ENCODE measurements around the gene UST. TPM values are rescaled to one million over a fixed set of nuclear protein-coding genes. Genes with fewer than 3 reads are reported as not detected.

UST gene
- total RNA-seq, 4 donors from 2014 or later = 2.3 to 8.4 (median 2.8) TPM

DNA sequence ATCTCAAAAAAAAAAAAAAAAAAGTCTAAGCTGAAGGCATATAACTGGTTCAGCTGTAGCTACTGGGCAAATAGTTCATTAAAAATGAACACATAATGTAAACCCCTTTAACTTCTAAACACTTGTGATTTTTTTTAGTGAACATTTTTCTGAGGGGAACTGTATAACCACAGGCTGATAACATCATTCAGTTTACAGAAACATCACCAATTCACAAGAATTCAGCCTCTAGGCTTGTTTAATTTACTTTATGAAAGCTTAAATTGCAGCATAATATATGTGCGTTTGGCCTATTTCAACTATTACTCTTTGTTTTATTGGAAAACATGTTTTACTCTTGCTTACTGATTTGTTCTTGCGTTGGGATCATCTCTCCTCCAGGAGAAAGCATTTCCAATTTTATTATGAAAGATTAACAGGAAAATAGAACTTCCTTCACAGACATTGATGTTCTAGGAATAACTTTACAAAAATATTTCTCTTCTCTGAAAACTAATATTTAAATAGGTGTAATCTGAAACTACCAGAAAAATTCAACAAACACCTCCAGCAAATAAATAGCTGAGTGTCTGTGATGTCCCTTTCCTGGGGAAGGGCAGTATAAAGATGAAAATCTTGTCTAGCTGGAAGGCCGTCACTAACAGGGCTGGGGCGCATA, 284.5 kb downstream of the UST start:
- in situ Hi-C loops (cut with MboI; ENCODE audit: low sequenced_read_pairs in 4 of 4) = loop anchor here (5.0 kb wide), 2 partner anchors 396 to 401 kb away; no protein-coding TSS in a partner anchor
- intact Hi-C loops (cut with DNase I; ENCODE audit: low total_unique reads) = no loop called here
- TF ChIP-seq POLR2A (IDR thresholded peaks at IDR 0.05) = no peak
- TF ChIP-seq, protein P1, sequence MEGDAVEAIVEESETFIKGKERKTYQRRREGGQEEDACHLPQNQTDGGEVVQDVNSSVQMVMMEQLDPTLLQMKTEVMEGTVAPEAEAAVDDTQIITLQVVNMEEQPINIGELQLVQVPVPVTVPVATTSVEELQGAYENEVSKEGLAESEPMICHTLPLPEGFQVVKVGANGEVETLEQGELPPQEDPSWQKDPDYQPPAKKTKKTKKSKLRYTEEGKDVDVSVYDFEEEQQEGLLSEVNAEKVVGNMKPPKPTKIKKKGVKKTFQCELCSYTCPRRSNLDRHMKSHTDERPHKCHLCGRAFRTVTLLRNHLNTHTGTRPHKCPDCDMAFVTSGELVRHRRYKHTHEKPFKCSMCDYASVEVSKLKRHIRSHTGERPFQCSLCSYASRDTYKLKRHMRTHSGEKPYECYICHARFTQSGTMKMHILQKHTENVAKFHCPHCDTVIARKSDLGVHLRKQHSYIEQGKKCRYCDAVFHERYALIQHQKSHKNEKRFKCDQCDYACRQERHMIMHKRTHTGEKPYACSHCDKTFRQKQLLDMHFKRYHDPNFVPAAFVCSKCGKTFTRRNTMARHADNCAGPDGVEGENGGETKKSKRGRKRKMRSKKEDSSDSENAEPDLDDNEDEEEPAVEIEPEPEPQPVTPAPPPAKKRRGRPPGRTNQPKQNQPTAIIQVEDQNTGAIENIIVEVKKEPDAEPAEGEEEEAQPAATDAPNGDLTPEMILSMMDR (IDR thresholded peaks at IDR 0.05 in 4 of 5, conservative IDR thresholded peaks at IDR 0.05 in 1 of 5) = no peak
- Histone ChIP-seq H3K4me1 (peaks cover 0 to 6% of the 10 kb centered on the region in 2 donors), H3K36me3 (no peaks in the 10 kb centered on the region), H3K4me3 (no peak overlapping the region), H3K27ac (no peak overlapping the region), H3K9me3 (no peaks in the 10 kb centered on the region), H3K27me3 (no peaks in the 10 kb centered on the region)
- ATAC-seq = no peak
- DNase-seq = no peak

DNA sequence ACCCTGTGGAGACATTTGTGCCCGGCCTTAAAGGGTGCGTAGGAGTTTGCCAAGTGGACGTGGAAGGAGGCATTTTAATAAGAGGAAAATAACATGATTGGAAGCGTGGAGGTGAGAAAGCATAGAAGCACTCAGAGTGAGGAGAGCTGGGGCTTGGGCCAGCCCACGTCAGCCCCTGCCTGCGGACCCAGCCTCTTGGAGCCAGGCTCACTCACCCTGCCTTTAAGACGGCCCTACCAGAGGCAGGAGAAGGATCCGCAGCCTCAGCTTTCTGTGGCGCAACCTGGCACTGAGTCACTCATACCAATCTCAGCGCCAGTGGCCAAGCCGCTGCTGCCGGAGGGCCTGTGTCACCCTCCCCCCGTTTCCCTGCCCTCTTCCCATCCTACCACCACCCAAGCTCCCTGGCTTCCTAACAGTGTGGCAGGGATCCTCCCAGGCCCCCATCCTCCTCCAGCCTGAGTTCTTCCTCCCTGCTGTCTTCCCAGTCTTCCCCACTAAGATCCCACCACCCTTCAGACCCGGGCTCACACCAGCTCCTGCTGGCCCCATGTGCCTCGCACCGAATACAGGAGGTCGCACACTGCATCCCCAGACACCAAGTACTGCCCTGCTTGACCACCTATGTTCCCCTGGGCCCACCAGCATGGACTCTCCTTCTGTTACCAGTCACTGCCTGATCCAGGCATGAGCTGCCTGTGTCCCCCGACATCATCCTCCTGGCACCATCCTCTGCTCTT, 285.2 kb downstream of the UST start:
- H3K27ac ChIP-seq = no peak overlapping the region
- in situ Hi-C loops (cut with MboI; ENCODE audit: low sequenced_read_pairs in 4 of 4) (loop anchor here (5.0 kb wide), 2 partner anchors 395 to 400 kb away; no protein-coding TSS in a partner anchor), intact Hi-C loops (cut with DNase I; ENCODE audit: low total_unique reads) (no loop called here)
- H3K27me3 ChIP-seq = no peaks in the 10 kb centered on the region
- H3K9me3 ChIP-seq = no peaks in the 10 kb centered on the region
- H3K4me3 ChIP-seq = no peak overlapping the region
- no peak for ATAC-seq
- no peak for DNase-seq
- no peak for TF ChIP-seq POLR2A (IDR thresholded peaks at IDR 0.05)
- TF ChIP-seq, protein P1 (IDR thresholded peaks at IDR 0.05 in 4 of 5, conservative IDR thresholded peaks at IDR 0.05 in 1 of 5) = no peak
- peaks cover 0 to 9% of the 10 kb centered on the region in 2 donors for H3K4me1 ChIP-seq
- H3K36me3 ChIP-seq = no peaks in the 10 kb centered on the region

DNA sequence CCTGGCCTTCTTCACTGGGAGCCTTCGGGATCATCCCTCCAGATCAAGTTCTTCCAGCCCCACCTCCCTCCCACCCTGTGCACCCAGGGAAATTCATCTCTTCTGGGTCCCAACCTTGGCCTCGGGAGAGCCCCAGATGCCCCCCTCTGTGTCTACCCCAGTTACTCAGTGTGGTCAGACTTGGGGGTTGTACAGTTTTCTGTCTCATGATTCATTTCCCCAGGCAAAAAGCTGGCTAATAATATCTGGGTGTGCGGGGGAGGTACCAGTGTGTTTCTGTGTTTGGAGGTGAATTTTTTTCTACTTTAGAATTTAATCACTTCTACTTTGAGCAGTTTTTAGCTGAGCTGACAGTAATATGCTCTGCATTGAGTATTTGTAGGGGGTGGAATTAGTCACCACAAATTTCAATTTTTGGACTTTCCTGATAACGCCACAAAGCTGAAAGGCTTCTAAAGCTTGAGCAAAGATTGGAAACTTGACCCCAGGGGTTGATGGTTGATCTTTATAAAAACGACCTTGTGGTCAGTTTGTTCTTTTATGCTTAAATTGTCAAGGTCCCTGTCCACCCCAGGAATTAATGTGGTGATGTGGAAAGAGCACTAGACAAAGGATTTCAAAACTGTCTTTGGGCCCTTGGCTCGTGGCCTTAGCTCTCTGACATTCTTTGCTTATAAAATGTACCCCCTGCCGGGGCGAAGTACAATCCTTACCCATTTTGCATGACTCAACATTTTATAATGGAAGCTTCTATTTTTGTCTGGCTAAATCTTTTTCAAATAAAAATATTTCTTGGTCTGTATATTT, 286.0 kb downstream of the UST start:
- Histone ChIP-seq H3K4me3 (no peak overlapping the region), H3K36me3 (no peaks in the 10 kb centered on the region), H3K27me3 (no peaks in the 10 kb centered on the region), H3K27ac (no peak overlapping the region), H3K4me1 (peaks cover 0 to 9% of the 10 kb centered on the region in 2 donors), H3K9me3 (no peaks in the 10 kb centered on the region)
- ATAC-seq (no peak), DNase-seq (no peak)
- intact Hi-C loops (cut with DNase I; ENCODE audit: low total_unique reads) = no loop called here
- TF ChIP-seq, protein P1 (IDR thresholded peaks at IDR 0.05 in 4 of 5, conservative IDR thresholded peaks at IDR 0.05 in 1 of 5) = no peak
- no peak for TF ChIP-seq POLR2A (IDR thresholded peaks at IDR 0.05)
- in situ Hi-C loops (cut with MboI; ENCODE audit: low sequenced_read_pairs in 4 of 4) = loop anchor here (5.0 kb wide), 2 partner anchors 394 to 399 kb away; no protein-coding TSS in a partner anchor

GRCh38 chr6:149033454-149033853, 286.6 kb downstream of the UST start:
- Histone ChIP-seq H3K27ac (no peak overlapping the region), H3K4me3 (no peak overlapping the region), H3K27me3 (no peaks in the 10 kb centered on the region), H3K36me3 (no peaks in the 10 kb centered on the region), H3K4me1 (peaks cover 0 to 7% of the 10 kb centered on the region in 2 donors), H3K9me3 (no peaks in the 10 kb centered on the region)
- ATAC-seq (no peak), DNase-seq (no peak)
- in situ Hi-C loops (cut with MboI; ENCODE audit: low sequenced_read_pairs in 4 of 4) = loop anchor here (5.0 kb wide), 2 partner anchors 394 to 399 kb away; no protein-coding TSS in a partner anchor
- no peak for TF ChIP-seq POLR2A (IDR thresholded peaks at IDR 0.05)
- TF ChIP-seq, protein P1 (IDR thresholded peaks at IDR 0.05 in 4 of 5, conservative IDR thresholded peaks at IDR 0.05 in 1 of 5) = no peak
- intact Hi-C loops (cut with DNase I; ENCODE audit: low total_unique reads) = no loop called here

All from gastrocnemius medialis (tissue), 4 donors.